ENCODE measurements around the gene CD6. TPM values are rescaled to one million over a fixed set of nuclear protein-coding genes. Genes with fewer than 3 reads are reported as not detected.

CD6 gene
- total and polyA plus RNA-seq, 12 donors: 0.22 to 8.4 (median 2.1) TPM

- TF ChIP-seq POLR2A (IDR thresholded peaks at IDR 0.05): no peak
- TF ChIP-seq, protein P1, sequence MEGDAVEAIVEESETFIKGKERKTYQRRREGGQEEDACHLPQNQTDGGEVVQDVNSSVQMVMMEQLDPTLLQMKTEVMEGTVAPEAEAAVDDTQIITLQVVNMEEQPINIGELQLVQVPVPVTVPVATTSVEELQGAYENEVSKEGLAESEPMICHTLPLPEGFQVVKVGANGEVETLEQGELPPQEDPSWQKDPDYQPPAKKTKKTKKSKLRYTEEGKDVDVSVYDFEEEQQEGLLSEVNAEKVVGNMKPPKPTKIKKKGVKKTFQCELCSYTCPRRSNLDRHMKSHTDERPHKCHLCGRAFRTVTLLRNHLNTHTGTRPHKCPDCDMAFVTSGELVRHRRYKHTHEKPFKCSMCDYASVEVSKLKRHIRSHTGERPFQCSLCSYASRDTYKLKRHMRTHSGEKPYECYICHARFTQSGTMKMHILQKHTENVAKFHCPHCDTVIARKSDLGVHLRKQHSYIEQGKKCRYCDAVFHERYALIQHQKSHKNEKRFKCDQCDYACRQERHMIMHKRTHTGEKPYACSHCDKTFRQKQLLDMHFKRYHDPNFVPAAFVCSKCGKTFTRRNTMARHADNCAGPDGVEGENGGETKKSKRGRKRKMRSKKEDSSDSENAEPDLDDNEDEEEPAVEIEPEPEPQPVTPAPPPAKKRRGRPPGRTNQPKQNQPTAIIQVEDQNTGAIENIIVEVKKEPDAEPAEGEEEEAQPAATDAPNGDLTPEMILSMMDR (IDR thresholded peaks at IDR 0.05): no peak
- WGBS, 4 donors: 61 to 66% (median 61%) methylated on average over 5 of the region's 5 CpGs
- no peaks in the 10 kb centered on the region for H3K9me3 ChIP-seq (replicated peaks in 1 of 3)
- H3K4me3 ChIP-seq: no peak overlapping the region
- no peak overlapping the region for H3K27ac ChIP-seq
- DNase-seq: no peak
- H3K36me3 ChIP-seq (replicated peaks in 1 of 2): no peaks in the 10 kb centered on the region
- intact Hi-C loops (cut with DNase I): no loop called here
- H3K27me3 ChIP-seq: no peaks in the 10 kb centered on the region
- H3K4me1 ChIP-seq (replicated peaks in 1 of 2): no peaks in the 10 kb centered on the region
These were observed 66.1 kb downstream of the CD6 start for GRCh38 chr11:61037441-61038093.

DNA sequence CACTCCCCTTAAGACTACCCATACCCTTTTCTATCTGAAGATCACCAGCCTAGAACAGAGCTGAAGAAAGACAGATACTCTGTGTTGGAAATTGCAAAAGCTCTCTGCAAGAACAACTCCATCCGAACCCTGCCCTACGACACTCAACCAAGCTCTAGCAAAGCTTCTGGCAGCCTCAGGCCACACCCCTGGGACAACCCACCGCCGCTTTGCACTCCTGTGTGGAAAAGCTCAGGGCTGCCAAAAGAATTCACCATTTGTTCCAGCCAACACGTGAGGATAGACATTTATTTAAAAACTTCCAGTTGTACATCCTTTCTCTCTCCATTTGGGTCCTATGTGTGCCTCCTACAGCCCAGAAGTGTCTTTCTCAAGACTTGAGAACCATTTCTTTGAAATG lies 68.4 kb downstream of the CD6 start:
- Histone ChIP-seq H3K27ac (no peak overlapping the region), H3K36me3 (replicated peaks in 1 of 2) (no peaks in the 10 kb centered on the region), H3K27me3 (no peaks in the 10 kb centered on the region), H3K9me3 (replicated peaks in 1 of 3) (no peaks in the 10 kb centered on the region), H3K4me3 (no peak overlapping the region), H3K4me1 (replicated peaks in 1 of 2) (no peaks in the 10 kb centered on the region)
- TF ChIP-seq, protein P1 (IDR thresholded peaks at IDR 0.05): no peak
- TF ChIP-seq POLR2A (IDR thresholded peaks at IDR 0.05): no peak
- WGBS, 4 donors: 51 to 89% (median 73%) methylated on average over 5 of the region's 5 CpGs
- intact Hi-C loops (cut with DNase I): no loop called here
- DNase-seq: no peak

GRCh38 chr11:61041755-61042518 lies 70.5 kb downstream of the CD6 start:
- 38 to 45% (median 40%) methylated on average over 13 to 16 of the region's 16 CpGs for WGBS, 4 donors
- H3K4me1 ChIP-seq (replicated peaks in 1 of 2): no peaks in the 10 kb centered on the region
- H3K27ac ChIP-seq: peak overlapping the region in 1 of 5 donors; percentile 13
- peak in 3 of 7 donors; percentile 7 to 58 (median 23) for DNase-seq
- no peaks in the 10 kb centered on the region for H3K36me3 ChIP-seq (replicated peaks in 1 of 2)
- H3K4me3 ChIP-seq: no peak overlapping the region
- TF ChIP-seq POLR2A (IDR thresholded peaks at IDR 0.05): no peak
- TF ChIP-seq, protein P1 (IDR thresholded peaks at IDR 0.05): no peak
- H3K9me3 ChIP-seq (replicated peaks in 1 of 3): no peaks in the 10 kb centered on the region
- intact Hi-C loops (cut with DNase I): no loop called here
- no peaks in the 10 kb centered on the region for H3K27me3 ChIP-seq

GRCh38 chr11:61042537-61042936 lies 71.1 kb downstream of the CD6 start:
- Histone ChIP-seq H3K9me3 (replicated peaks in 1 of 3) (no peaks in the 10 kb centered on the region), H3K36me3 (replicated peaks in 1 of 2) (no peaks in the 10 kb centered on the region), H3K4me1 (replicated peaks in 1 of 2) (no peaks in the 10 kb centered on the region), H3K4me3 (no peak overlapping the region), H3K27ac (no peak overlapping the region), H3K27me3 (no peaks in the 10 kb centered on the region)
- WGBS, 4 donors: 61 to 76% (median 63%) methylated on average over 5 of the region's 5 CpGs
- TF ChIP-seq POLR2A (IDR thresholded peaks at IDR 0.05): no peak
- TF ChIP-seq, protein P1 (IDR thresholded peaks at IDR 0.05): no peak
- DNase-seq: no peak
- intact Hi-C loops (cut with DNase I): no loop called here
